ENCODE measurements around the gene SSR1.
A peak's percentile ranks its signal among the peaks of the same experiment; 100 is the strongest.

The SSR1 gene

GRCh38 chr6:7236306-7237209, 76.4 kb downstream of the SSR1 start:
- DNase-seq: no peak

- DNase-seq: no peak
Observed at GRCh38 chr6:7235712-7236305, 77.2 kb downstream of the SSR1 start.

GRCh38 chr6:7234547-7234946, 78.5 kb downstream of the SSR1 start:
- DNase-seq: peak in 1 of 2 donors; percentile 43

GRCh38 chr6:7232351-7232750, 80.6 kb downstream of the SSR1 start:
- DNase-seq: no peak

- DNase-seq: no peak
Observed at GRCh38 chr6:7230956-7231713, 81.9 kb downstream of the SSR1 start.

- no peak for DNase-seq
Observed at GRCh38 chr6:7230327-7230691, 82.7 kb downstream of the SSR1 start.

- DNase-seq: no peak
Observed at GRCh38 chr6:7229376-7230326, 83.3 kb downstream of the SSR1 start.

- no peak for DNase-seq
Observed at GRCh38 chr6:7228662-7229375, 84.2 kb downstream of the SSR1 start.

- DNase-seq: no peak
Observed at GRCh38 chr6:7224731-7225130, 88.3 kb downstream of the SSR1 start.

GRCh38 chr6:7222197-7222596, 90.8 kb downstream of the SSR1 start:
- no peak for DNase-seq

GRCh38 chr6:7219310-7219709, 93.7 kb downstream of the SSR1 start:
- peak; percentile 43 to 74 for DNase-seq

GRCh38 chr6:7218406-7218988, 94.5 kb downstream of the SSR1 start:
- DNase-seq: no peak
